WERI-Rb-1 (cell line): ENCODE data around the gene FTO.

Experiments used
- DNase-seq: peaks from one replicate; pipeline ENCODE4 v3.0.0-alpha.2; 2020
- H3K27ac ChIP-seq: fragments of 250-450 bp; sonication (Bioruptor Pico); 2 replicates; pipeline ENCODE4 v1.5.1; 2020; ENCODE audit warnings: mild to moderate bottlenecking, moderate library complexity
- H3K27me3 ChIP-seq: fragments of 250-450 bp; sonication (Bioruptor Pico); 2 replicates; pipeline ENCODE4 v1.5.1; 2021; ENCODE audit warnings: mild to moderate bottlenecking, low read depth, moderate library complexity; ENCODE audit not compliant: insufficient read depth, severe bottlenecking
- H3K36me3 ChIP-seq: fragments of 250-450 bp; sonication (Bioruptor Pico); 2 replicates; pipeline ENCODE4 v1.5.1; 2020; ENCODE audit warnings: mild to moderate bottlenecking, moderate library complexity
- H3K4me3 ChIP-seq: 2 replicates; pipeline ENCODE4 v1.5.1; 2011; ENCODE audit warnings: low read depth, mild to moderate bottlenecking, control low read depth, low read length
- H3K9me3 ChIP-seq: fragments of 250-450 bp; sonication (Bioruptor Pico); 2 replicates; pipeline ENCODE4 v1.5.1; 2021; ENCODE audit warnings: mild to moderate bottlenecking, moderate library complexity; ENCODE audit not compliant: severe bottlenecking
- CTCF ChIP-seq: IDR thresholded peaks from 2 replicates; pipeline ENCODE4 v1.5.1; 2011; ENCODE audit warnings: low read depth, mild to moderate bottlenecking, control low read depth, inconsistent platforms, low read length

The FTO gene

DNA sequence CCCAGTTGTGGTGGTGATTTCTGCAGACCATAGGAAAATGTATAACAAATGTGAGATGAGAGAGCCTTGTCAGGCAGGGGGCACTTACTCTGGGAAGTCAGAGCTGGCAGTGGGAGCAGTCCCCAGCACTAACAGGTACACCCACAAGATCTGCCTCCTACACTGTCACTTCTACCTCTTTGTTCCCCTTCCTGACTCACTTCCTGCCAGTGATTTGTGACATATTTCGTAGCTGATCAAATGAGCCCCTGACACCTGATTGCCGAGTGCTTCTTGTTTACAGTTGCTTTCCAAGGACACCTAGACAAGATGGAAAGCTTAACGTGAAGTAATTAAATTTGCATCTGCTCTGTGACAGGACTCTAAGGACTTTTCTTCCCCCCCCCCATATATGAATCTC lies 40.5 kb downstream of the FTO start:
- no peak overlapping the region for H3K4me3 ChIP-seq
- no peaks in the 10 kb centered on the region for H3K9me3 ChIP-seq
- H3K36me3 ChIP-seq = no peaks in the 10 kb centered on the region
- H3K27me3 ChIP-seq = no peaks in the 10 kb centered on the region
- no peak overlapping the region for H3K27ac ChIP-seq
- no peak for TF ChIP-seq CTCF
- DNase-seq = no peak

- Histone ChIP-seq H3K27me3 (no peaks in the 10 kb centered on the region), H3K27ac (no peak overlapping the region), H3K4me3 (no peak overlapping the region), H3K36me3 (no peaks in the 10 kb centered on the region), H3K9me3 (no peaks in the 10 kb centered on the region)
- TF ChIP-seq CTCF = no peak
- no peak for DNase-seq
These were observed 41.1 kb downstream of the FTO start for GRCh38 chr16:53745086-53745485.

- H3K27ac ChIP-seq = no peak overlapping the region
- H3K9me3 ChIP-seq = no peaks in the 10 kb centered on the region
- no peak overlapping the region for H3K4me3 ChIP-seq
- DNase-seq = no peak
- H3K27me3 ChIP-seq = no peaks in the 10 kb centered on the region
- no peak for TF ChIP-seq CTCF
- no peaks in the 10 kb centered on the region for H3K36me3 ChIP-seq
These were observed 41.9 kb downstream of the FTO start for GRCh38 chr16:53745753-53746266.

DNA sequence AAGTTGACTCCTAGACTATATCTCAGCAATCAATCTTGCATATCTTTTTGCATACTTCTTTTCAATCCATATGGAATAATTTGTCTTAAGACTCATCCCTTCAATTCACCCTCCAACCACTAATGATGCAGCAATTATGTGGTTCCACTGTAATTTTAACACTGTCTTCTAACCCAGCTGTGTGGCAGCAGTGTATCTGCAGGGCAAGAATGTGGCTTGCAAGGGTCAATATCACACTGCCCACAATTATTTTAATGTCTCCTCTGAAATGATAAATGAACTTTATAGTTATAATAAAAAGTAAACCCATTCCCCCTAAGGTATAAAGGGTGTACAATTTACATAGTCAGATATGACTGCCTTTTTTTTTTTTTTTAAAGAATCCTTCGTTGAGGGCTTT lies 48.6 kb downstream of the FTO start:
- TF ChIP-seq CTCF = no peak
- DNase-seq = no peak
- Histone ChIP-seq H3K27me3 (no peaks in the 10 kb centered on the region), H3K4me3 (no peak overlapping the region), H3K36me3 (no peaks in the 10 kb centered on the region), H3K9me3 (no peaks in the 10 kb centered on the region), H3K27ac (no peak overlapping the region)

DNA sequence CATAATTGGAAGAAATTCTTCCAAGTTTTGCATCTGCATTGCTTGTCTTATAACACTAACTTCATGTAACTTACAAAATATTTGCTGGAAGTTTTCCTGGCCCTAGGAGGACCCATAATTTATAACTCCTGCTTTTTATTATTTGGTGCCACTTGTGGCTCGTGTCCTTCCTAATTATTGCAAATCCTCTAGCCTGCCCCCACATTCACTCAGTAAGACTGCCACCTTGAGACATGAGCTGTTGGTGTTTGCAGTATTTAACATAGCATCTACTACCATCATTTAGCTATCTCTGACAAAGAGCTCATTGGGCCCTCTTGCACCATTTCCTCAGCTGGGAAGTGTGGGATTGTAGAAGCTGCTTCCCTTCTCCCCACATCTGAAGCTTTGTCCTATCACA lies 49.5 kb downstream of the FTO start:
- DNase-seq = no peak
- H3K9me3 ChIP-seq = no peaks in the 10 kb centered on the region
- TF ChIP-seq CTCF = no peak
- no peak overlapping the region for H3K27ac ChIP-seq
- H3K36me3 ChIP-seq = no peaks in the 10 kb centered on the region
- no peak overlapping the region for H3K4me3 ChIP-seq
- no peaks in the 10 kb centered on the region for H3K27me3 ChIP-seq

GRCh38 chr16:53755026-53755910 lies 51.3 kb downstream of the FTO start:
- Histone ChIP-seq H3K4me3 (no peak overlapping the region), H3K36me3 (no peaks in the 10 kb centered on the region), H3K27ac (no peak overlapping the region), H3K9me3 (no peaks in the 10 kb centered on the region), H3K27me3 (no peaks in the 10 kb centered on the region)
- no peak for DNase-seq
- TF ChIP-seq CTCF = no peak
